ENCODE measurements around the gene GPR17. TPM values are rescaled to one million over a fixed set of nuclear protein-coding genes. Genes with fewer than 3 reads are reported as not detected.
A peak's percentile ranks its signal among the peaks of the same experiment; 100 is the strongest.

The GPR17 gene
- total RNA-seq, 1 experiment from 2014 or later = 1.0 TPM

GRCh38 chr2:127635380-127636237 is 10.3 kb upstream of the GPR17 start:
- H3K4me3 ChIP-seq (ENCODE audit: low read length) = no peak overlapping the region
- H3K4me1 ChIP-seq (ENCODE audit: insufficient read depth, low read length) = peaks cover 26% of the 10 kb centered on the region
- H3K27ac ChIP-seq (ENCODE audit: low read length) = peak overlapping the region; percentile 99; the same call in 1 of the 2 replicates
- no peaks in the 10 kb centered on the region; the same call in 1 of the 2 replicates for H3K36me3 ChIP-seq (ENCODE audit: low read depth, low read length)
- ChIA-PET POLR2A (ENCODE audit: unreplicated experiment) (no interaction called here), CTCF (no interaction called here)
- no peak for ATAC-seq
- TF ChIP-seq CTCF (conservative IDR thresholded peaks at IDR 0.05; ENCODE audit: low read depth, low read length) = no peak
- no peak for TF ChIP-seq EZH2phosphoT487 (IDR thresholded peaks at IDR 0.05; ENCODE audit: borderline replicate concordance, low read length)
- TF ChIP-seq EZH2 (IDR thresholded peaks at IDR 0.05; ENCODE audit: low read length, unreplicated experiment) = no peak
- no peak overlapping the region for H3K4me2 ChIP-seq (ENCODE audit: low read length)
- intact Hi-C loops (cut with micrococcal nuclease) = loop anchor here (2.0 kb wide), 1 partner anchor 17 kb away; no protein-coding TSS in a partner anchor
- H3K9me2 ChIP-seq (replicated peaks; ENCODE audit: low read length) = no peaks in the 10 kb centered on the region
- H3K9ac ChIP-seq (ENCODE audit: low read length) = no peak overlapping the region
- no peaks in the 10 kb centered on the region for H4K20me1 ChIP-seq (ENCODE audit: low read length)
- H2AFZ ChIP-seq (ENCODE audit: low read length) = no peak overlapping the region
- no peak for DNase-seq
- no peaks in the 10 kb centered on the region for H3K27me3 ChIP-seq (ENCODE audit: low read length)
- no peaks in the 10 kb centered on the region for H3K9me3 ChIP-seq (ENCODE audit: low read length)
- H3K79me2 ChIP-seq (ENCODE audit: low read length) = no peaks in the 10 kb centered on the region
- no peaks in the 10 kb centered on the region for H3F3A ChIP-seq (ENCODE audit: low read length, unreplicated experiment)
- no TSS peak for BruUV-seq (replicated peaks)

GRCh38 chr2:127636248-127637235 is 9.4 kb upstream of the GPR17 start:
- H3K27me3 ChIP-seq (ENCODE audit: low read length) = no peaks in the 10 kb centered on the region
- ATAC-seq (no peak), DNase-seq (no peak)
- POLR2A ChIA-PET (ENCODE audit: unreplicated experiment) = no interaction called here
- H3K9me3 ChIP-seq (ENCODE audit: low read length) = no peaks in the 10 kb centered on the region
- BruUV-seq (replicated peaks) = no TSS peak
- H2AFZ ChIP-seq (ENCODE audit: low read length) = no peak overlapping the region
- H3K9ac ChIP-seq (ENCODE audit: low read length) = peak overlapping the region; percentile 84
- no peak for TF ChIP-seq EZH2 (IDR thresholded peaks at IDR 0.05; ENCODE audit: low read length, unreplicated experiment)
- peaks cover 26% of the 10 kb centered on the region for H3K4me1 ChIP-seq (ENCODE audit: insufficient read depth, low read length)
- H4K20me1 ChIP-seq (ENCODE audit: low read length) = no peaks in the 10 kb centered on the region
- H3F3A ChIP-seq (ENCODE audit: low read length, unreplicated experiment) = no peaks in the 10 kb centered on the region
- H3K79me2 ChIP-seq (ENCODE audit: low read length) = no peaks in the 10 kb centered on the region
- intact Hi-C loops (cut with micrococcal nuclease) = loop anchor here (2.0 kb wide), 1 partner anchor 18 kb away; no protein-coding TSS in a partner anchor
- H3K4me2 ChIP-seq (ENCODE audit: low read length) = peak overlapping the region; percentile 58
- no peaks in the 10 kb centered on the region; the same call in 1 of the 2 replicates for H3K36me3 ChIP-seq (ENCODE audit: low read depth, low read length)
- H3K27ac ChIP-seq (ENCODE audit: low read length) = peak overlapping the region; percentile 99
- no peaks in the 10 kb centered on the region for H3K9me2 ChIP-seq (replicated peaks; ENCODE audit: low read length)
- CTCF ChIA-PET = no interaction called here
- H3K4me3 ChIP-seq (ENCODE audit: low read length) = no peak overlapping the region

- no peaks in the 10 kb centered on the region for H3K27me3 ChIP-seq (ENCODE audit: low read length)
- CTCF ChIA-PET = interaction anchor here (0.6 to 1.2 kb wide), 2 partner anchors 38 to 46 kb away, joined by 3 to 6 read pairs; no protein-coding TSS in a partner anchor
- no peak overlapping the region for H3K4me3 ChIP-seq (ENCODE audit: low read length)
- peak overlapping the region; percentile 84 for H3K9ac ChIP-seq (ENCODE audit: low read length)
- H3K4me2 ChIP-seq (ENCODE audit: low read length) = peak overlapping the region; percentile 58
- TF ChIP-seq EZH2phosphoT487 (IDR thresholded peaks at IDR 0.05; ENCODE audit: borderline replicate concordance, low read length) (no peak), CTCF (conservative IDR thresholded peaks at IDR 0.05; ENCODE audit: low read depth, low read length) (no peak), EZH2 (IDR thresholded peaks at IDR 0.05; ENCODE audit: low read length, unreplicated experiment) (no peak)
- peaks cover 26% of the 10 kb centered on the region for H3K4me1 ChIP-seq (ENCODE audit: insufficient read depth, low read length)
- no peaks in the 10 kb centered on the region for H3K79me2 ChIP-seq (ENCODE audit: low read length)
- peak overlapping the region; percentile 99 for H3K27ac ChIP-seq (ENCODE audit: low read length)
- ATAC-seq = peak; percentile 7
- intact Hi-C loops (cut with micrococcal nuclease) = loop anchor here (2.0 kb wide), 1 partner anchor 18 kb away; no protein-coding TSS in a partner anchor
- no peaks in the 10 kb centered on the region for H3K9me2 ChIP-seq (replicated peaks; ENCODE audit: low read length)
- no peaks in the 10 kb centered on the region for H3K9me3 ChIP-seq (ENCODE audit: low read length)
- no peak for DNase-seq
- no peaks in the 10 kb centered on the region; the same call in 1 of the 2 replicates for H3K36me3 ChIP-seq (ENCODE audit: low read depth, low read length)
- no peaks in the 10 kb centered on the region for H3F3A ChIP-seq (ENCODE audit: low read length, unreplicated experiment)
- BruUV-seq (replicated peaks) = TSS peak; percentile 70
- no peaks in the 10 kb centered on the region for H4K20me1 ChIP-seq (ENCODE audit: low read length)
- H2AFZ ChIP-seq (ENCODE audit: low read length) = no peak overlapping the region
- POLR2A ChIA-PET (ENCODE audit: unreplicated experiment) = interaction anchor here (0.6 kb wide), 1 partner anchor 110 kb away, joined by 3 read pairs; no protein-coding TSS in a partner anchor
Observed at GRCh38 chr2:127637236-127637630, 8.7 kb upstream of the GPR17 start.

Data from PC-3 (cell line).